Measurements from ENCODE around the gene TMEM151B.

The TMEM151B gene

DNA sequence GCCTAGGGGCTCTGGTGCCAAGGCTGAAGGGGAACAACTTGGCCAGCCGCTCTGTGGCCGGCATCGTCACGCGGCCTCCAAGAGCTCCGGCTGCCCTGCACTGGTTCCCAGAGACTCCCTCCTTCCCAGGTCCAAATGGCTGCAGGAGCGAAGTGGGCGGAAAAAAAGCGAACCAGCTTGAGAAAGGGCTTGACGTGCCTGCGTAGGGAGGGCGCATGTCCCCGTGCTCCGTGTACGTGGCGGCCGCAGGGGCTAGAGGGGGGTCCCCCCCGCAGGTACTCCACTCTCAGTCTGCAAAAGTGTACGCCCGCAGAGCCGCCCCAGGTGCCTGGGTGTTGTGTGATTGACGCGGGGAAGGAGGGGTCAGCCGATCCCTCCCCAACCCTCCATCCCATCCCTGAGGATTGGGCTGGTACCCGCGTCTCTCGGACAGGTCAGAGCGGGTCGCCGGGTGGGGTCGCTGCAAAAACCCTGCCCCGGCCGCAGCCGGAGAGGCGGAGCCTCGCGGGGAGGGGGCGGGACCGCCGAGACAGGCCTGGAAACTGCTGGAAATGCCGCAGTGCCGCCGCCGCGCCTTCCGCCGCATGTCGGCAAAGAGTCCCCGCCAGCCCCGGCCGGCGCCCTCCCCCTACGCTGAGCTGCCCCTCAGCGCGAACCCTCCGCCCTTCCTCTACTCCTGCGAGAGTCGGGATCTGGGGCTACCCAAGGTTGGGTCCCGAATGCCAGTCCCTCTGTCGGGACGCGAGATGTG, 24.2 kb upstream of the TMEM151B start:
- Histone ChIP-seq H3K27ac (ENCODE audit: low read length) (peak overlapping the region; percentile 96), H3K9ac (ENCODE audit: low read length in 2 of 2) (peak overlapping the region; percentile 94 to 100), H3K4me3 (ENCODE audit: low read length in 2 of 2) (peak overlapping the region; percentile 92 to 100), H3K27me3 (ENCODE audit: control insufficient read depth in 1 of 2, insufficient read depth in 2 of 2, low read length in 2 of 2) (no peaks in the 10 kb centered on the region), H3K36me3 (ENCODE audit: control insufficient read depth in 2 of 2, insufficient read depth in 2 of 2, low read length in 2 of 2) (peaks cover 25 to 26% of the 10 kb centered on the region in 2 donors), H3K4me1 (ENCODE audit: control insufficient read depth, insufficient read depth, low read length) (peaks cover 32% of the 10 kb centered on the region), H3K9me3 (ENCODE audit: control insufficient read depth in 2 of 2, low read length in 2 of 2) (no peaks in the 10 kb centered on the region)

GRCh38 chr6:44246663-44247337, 23.4 kb upstream of the TMEM151B start, which contains the start of gene HSP90AB1:
Gene HSP90AB1, plus strand, starts transcription at chr6:44247101. Its CDS starts 1,529 bp downstream, at chr6:44248630.
- peaks cover 31 to 33% of the 10 kb centered on the region in 2 donors for H3K36me3 ChIP-seq (ENCODE audit: control insufficient read depth in 2 of 2, insufficient read depth in 2 of 2, low read length in 2 of 2)
- H3K4me3 ChIP-seq (ENCODE audit: low read length in 2 of 2) = peak within 1 kb of the TSS; percentile 92 to 100
- H3K9ac ChIP-seq (ENCODE audit: low read length in 2 of 2) = peak within 1 kb of the TSS; percentile 94 to 100
- H3K27me3 ChIP-seq (ENCODE audit: control insufficient read depth in 1 of 2, insufficient read depth in 2 of 2, low read length in 2 of 2) = no peaks in the 10 kb centered on the region
- peak within 1 kb of the TSS; percentile 96 for H3K27ac ChIP-seq (ENCODE audit: low read length)
- no peaks in the 10 kb centered on the region for H3K9me3 ChIP-seq (ENCODE audit: control insufficient read depth in 2 of 2, low read length in 2 of 2)
- H3K4me1 ChIP-seq (ENCODE audit: control insufficient read depth, insufficient read depth, low read length) = peaks cover 32% of the 10 kb centered on the region

DNA sequence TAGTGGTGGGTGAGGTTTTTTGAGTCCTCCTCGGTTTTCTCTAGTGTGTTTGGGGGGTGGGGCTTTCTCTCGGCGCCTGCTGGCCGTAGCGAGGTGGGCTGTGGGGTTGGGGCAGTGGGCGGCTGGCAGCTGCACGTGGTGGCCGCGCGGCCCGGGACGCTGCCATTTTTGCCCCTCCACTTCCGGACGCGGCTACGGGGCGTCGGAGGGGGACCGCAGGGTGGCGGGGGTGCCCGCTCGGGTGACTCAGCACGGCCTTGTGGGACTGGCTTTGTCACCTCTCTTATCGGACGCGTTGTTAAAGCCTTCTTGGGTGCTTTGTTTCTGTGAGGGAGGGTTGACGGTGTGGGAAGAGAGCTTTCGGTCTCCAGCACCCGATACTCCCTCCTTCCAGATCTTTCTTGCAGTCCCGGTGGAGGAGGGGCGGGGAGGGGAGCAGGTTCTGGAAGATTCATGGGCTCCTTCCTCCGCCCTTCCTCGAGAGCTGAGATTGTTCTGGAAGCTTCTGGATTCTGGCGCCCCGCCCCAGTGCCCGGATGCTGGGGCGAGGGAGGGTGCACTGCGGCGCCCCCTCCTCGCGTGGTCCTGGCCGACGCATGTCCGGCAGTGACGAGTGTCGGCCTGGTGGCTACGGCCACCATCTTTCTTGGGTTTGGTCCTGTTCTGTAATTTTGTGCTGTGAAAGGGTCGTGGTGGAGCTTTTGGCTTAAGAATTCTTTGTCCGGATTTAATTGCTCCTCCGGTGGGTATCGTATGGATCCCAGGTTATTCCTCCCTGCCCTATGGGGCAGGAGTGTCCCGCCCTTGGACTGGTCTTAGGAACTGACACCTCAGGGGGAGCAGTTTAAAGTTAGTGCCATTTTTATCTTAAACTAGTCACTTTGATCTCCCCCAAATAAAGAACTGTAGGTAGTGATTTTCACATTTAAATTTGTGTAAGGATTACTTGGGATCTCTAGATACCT, 22.6 kb upstream of the TMEM151B start:
- H3K4me1 ChIP-seq (ENCODE audit: control insufficient read depth, insufficient read depth, low read length) = peaks cover 32% of the 10 kb centered on the region

GRCh38 chr6:44248579-44248978, 21.7 kb upstream of the TMEM151B start:
- no peaks in the 10 kb centered on the region for H3K27me3 ChIP-seq (ENCODE audit: control insufficient read depth in 1 of 2, insufficient read depth in 2 of 2, low read length in 2 of 2)
- H3K36me3 ChIP-seq (ENCODE audit: control insufficient read depth in 2 of 2, insufficient read depth in 2 of 2, low read length in 2 of 2) = peaks cover 45 to 50% of the 10 kb centered on the region in 2 donors
- H3K9me3 ChIP-seq (ENCODE audit: control insufficient read depth in 2 of 2, low read length in 2 of 2) = no peaks in the 10 kb centered on the region
- peak overlapping the region; percentile 92 to 100 for H3K4me3 ChIP-seq (ENCODE audit: low read length in 2 of 2)
- H3K9ac ChIP-seq (ENCODE audit: low read length in 2 of 2) = peak overlapping the region; percentile 94 to 100
- H3K4me1 ChIP-seq (ENCODE audit: control insufficient read depth, insufficient read depth, low read length) = peaks cover 32% of the 10 kb centered on the region
- peak overlapping the region; percentile 96 for H3K27ac ChIP-seq (ENCODE audit: low read length)

More for the DNA sequence above, 22.6 kb upstream of the TMEM151B start:
- Histone ChIP-seq H3K9me3 (ENCODE audit: control insufficient read depth in 2 of 2, low read length in 2 of 2) (no peaks in the 10 kb centered on the region), H3K36me3 (ENCODE audit: control insufficient read depth in 2 of 2, insufficient read depth in 2 of 2, low read length in 2 of 2) (peaks cover 37 to 40% of the 10 kb centered on the region in 2 donors), H3K27ac (ENCODE audit: low read length) (peak overlapping the region; percentile 96), H3K9ac (ENCODE audit: low read length in 2 of 2) (peak overlapping the region; percentile 94 to 100), H3K27me3 (ENCODE audit: control insufficient read depth in 1 of 2, insufficient read depth in 2 of 2, low read length in 2 of 2) (no peaks in the 10 kb centered on the region), H3K4me3 (ENCODE audit: low read length in 2 of 2) (peak overlapping the region; percentile 92 to 100)

DNA sequence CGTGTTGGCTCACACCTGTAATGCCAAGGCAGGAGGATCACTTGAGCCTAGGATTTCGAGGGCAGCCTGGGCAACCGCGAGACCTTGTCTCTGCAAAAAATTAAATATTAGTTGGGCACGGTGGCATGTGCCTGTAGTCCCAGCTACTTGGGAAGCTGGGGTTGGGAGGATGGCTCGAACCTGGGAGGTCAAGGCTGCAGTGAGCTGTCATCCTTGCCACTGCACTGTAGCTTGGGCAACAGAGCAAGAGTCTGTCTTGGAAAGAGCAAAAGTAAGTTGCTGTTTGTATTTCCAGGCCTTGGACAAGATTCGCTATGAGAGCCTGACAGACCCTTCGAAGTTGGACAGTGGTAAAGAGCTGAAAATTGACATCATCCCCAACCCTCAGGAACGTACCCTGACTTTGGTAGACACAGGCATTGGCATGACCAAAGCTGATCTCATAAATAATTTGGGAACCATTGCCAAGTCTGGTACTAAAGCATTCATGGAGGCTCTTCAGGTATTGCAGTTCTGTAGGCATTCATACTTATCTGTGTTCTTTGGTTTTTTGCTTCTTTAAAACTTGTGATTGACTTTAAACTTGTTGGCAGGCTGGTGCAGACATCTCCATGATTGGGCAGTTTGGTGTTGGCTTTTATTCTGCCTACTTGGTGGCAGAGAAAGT, 21.0 kb upstream of the TMEM151B start:
- peak overlapping the region; percentile 5 to 100 for H3K9ac ChIP-seq (ENCODE audit: low read length in 2 of 2)
- H3K4me3 ChIP-seq (ENCODE audit: low read length in 2 of 2) = peak overlapping the region; percentile 92 to 100
- peaks cover 50 to 52% of the 10 kb centered on the region in 2 donors for H3K36me3 ChIP-seq (ENCODE audit: control insufficient read depth in 2 of 2, insufficient read depth in 2 of 2, low read length in 2 of 2)
- peaks cover 32% of the 10 kb centered on the region for H3K4me1 ChIP-seq (ENCODE audit: control insufficient read depth, insufficient read depth, low read length)
- no peaks in the 10 kb centered on the region for H3K27me3 ChIP-seq (ENCODE audit: control insufficient read depth in 1 of 2, insufficient read depth in 2 of 2, low read length in 2 of 2)
- no peak overlapping the region for H3K27ac ChIP-seq (ENCODE audit: low read length)
- H3K9me3 ChIP-seq (ENCODE audit: control insufficient read depth in 2 of 2, low read length in 2 of 2) = no peaks in the 10 kb centered on the region

- no peak overlapping the region for H3K9ac ChIP-seq (ENCODE audit: low read length in 2 of 2)
Measured at GRCh38 chr6:44250067-44250717, 20.1 kb upstream of the TMEM151B start.

DNA sequence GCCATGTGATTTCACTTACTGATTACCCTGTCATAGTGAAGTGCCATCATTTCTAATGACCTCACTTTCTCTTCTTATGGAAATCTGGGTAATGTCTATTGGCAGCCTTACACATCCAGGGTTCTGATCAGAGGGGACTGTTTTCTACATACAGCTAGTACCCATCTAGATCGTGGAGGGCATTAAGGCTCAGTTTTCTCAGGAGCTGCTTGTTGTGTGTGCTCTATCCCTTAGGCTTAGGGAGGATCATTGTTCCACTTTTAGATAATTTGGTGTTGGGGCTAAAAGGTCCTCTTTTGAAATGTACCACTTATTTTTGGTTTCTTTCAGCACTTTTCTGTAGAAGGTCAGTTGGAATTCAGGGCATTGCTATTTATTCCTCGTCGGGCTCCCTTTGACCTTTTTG, 19.5 kb upstream of the TMEM151B start:
- Histone ChIP-seq H3K27ac (ENCODE audit: low read length) (peak overlapping the region; percentile 6), H3K9me3 (ENCODE audit: control insufficient read depth in 2 of 2, low read length in 2 of 2) (no peaks in the 10 kb centered on the region), H3K4me3 (ENCODE audit: low read length in 2 of 2) (no peak overlapping the region), H3K4me1 (ENCODE audit: control insufficient read depth, insufficient read depth, low read length) (peaks cover 30% of the 10 kb centered on the region), H3K9ac (ENCODE audit: low read length in 2 of 2) (peak overlapping the region in 1 of 2 donors; percentile 13), H3K27me3 (ENCODE audit: control insufficient read depth in 1 of 2, insufficient read depth in 2 of 2, low read length in 2 of 2) (no peaks in the 10 kb centered on the region), H3K36me3 (ENCODE audit: control insufficient read depth in 2 of 2, insufficient read depth in 2 of 2, low read length in 2 of 2) (peaks cover 59 to 63% of the 10 kb centered on the region in 2 donors)

More at GRCh38 chr6:44250067-44250717, 20.1 kb upstream of the TMEM151B start:
- H3K27ac ChIP-seq (ENCODE audit: low read length) = peak overlapping the region; percentile 6
- H3K4me1 ChIP-seq (ENCODE audit: control insufficient read depth, insufficient read depth, low read length) = peaks cover 34% of the 10 kb centered on the region
- no peaks in the 10 kb centered on the region for H3K9me3 ChIP-seq (ENCODE audit: control insufficient read depth in 2 of 2, low read length in 2 of 2)
- no peak overlapping the region for H3K4me3 ChIP-seq (ENCODE audit: low read length in 2 of 2)
- H3K36me3 ChIP-seq (ENCODE audit: control insufficient read depth in 2 of 2, insufficient read depth in 2 of 2, low read length in 2 of 2) = peaks cover 58 to 60% of the 10 kb centered on the region in 2 donors
- no peaks in the 10 kb centered on the region for H3K27me3 ChIP-seq (ENCODE audit: control insufficient read depth in 1 of 2, insufficient read depth in 2 of 2, low read length in 2 of 2)

DNA sequence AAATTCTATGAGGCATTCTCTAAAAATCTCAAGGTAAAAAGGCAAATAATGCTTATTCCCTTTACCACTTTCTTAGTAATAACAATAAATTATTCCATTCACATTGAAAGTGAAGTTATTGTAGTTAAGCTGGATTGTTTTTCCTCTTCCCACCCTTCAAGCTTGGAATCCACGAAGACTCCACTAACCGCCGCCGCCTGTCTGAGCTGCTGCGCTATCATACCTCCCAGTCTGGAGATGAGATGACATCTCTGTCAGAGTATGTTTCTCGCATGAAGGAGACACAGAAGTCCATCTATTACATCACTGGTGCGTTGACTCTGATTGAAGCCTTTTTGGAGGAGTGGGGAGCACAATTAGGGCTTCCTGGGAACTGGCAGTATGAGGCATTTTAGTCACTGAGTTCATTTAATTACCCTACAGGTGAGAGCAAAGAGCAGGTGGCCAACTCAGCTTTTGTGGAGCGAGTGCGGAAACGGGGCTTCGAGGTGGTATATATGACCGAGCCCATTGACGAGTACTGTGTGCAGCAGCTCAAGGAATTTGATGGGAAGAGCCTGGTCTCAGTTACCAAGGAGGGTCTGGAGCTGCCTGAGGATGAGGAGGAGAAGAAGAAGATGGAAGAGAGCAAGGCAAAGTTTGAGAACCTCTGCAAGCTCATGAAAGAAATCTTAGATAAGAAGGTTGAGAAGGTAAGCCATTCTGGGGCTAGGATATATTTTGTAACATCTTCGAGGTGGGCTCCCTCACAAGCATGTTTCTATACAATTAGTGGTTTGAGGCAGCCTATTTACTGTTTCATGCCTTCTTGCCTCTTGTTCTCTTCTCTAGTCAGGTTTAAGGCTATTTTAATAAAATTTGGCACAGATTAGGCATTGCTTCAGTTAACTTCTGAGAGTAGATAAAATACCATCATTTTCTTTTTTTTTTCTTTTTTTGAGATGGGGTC, 18.4 kb upstream of the TMEM151B start:
- no peak overlapping the region for H3K27ac ChIP-seq (ENCODE audit: low read length)
- H3K4me3 ChIP-seq (ENCODE audit: low read length in 2 of 2) = no peak overlapping the region
- H3K27me3 ChIP-seq (ENCODE audit: control insufficient read depth in 1 of 2, insufficient read depth in 2 of 2, low read length in 2 of 2) = no peaks in the 10 kb centered on the region
- peaks cover 34% of the 10 kb centered on the region for H3K4me1 ChIP-seq (ENCODE audit: control insufficient read depth, insufficient read depth, low read length)
- no peaks in the 10 kb centered on the region for H3K9me3 ChIP-seq (ENCODE audit: control insufficient read depth in 2 of 2, low read length in 2 of 2)
- H3K36me3 ChIP-seq (ENCODE audit: control insufficient read depth in 2 of 2, insufficient read depth in 2 of 2, low read length in 2 of 2) = peaks cover 59 to 63% of the 10 kb centered on the region in 2 donors
- no peak overlapping the region for H3K9ac ChIP-seq (ENCODE audit: low read length in 2 of 2)

All from stomach smooth muscle (tissue), 2 donors.